GM23248 (cell line): Measurements from ENCODE around the gene TMPRSS5. TPM values are rescaled to one million over a fixed set of nuclear protein-coding genes. Genes with fewer than 3 reads are reported as not detected.

Source experiments
- DNase-seq: peaks from one replicate; pipeline ENCODE4 v3.0.0-alpha.2; 2015
- H2AFZ ChIP-seq: fragments of 200-600 bp; sonication (generic); 2 replicates; pipeline ENCODE4 v1.6.1; 2016; ENCODE audit warnings: antibody characterized with exemption
- H3F3A ChIP-seq: fragments of 200-600 bp; sonication (generic); 2 replicates; pipeline ENCODE4 v1.6.1; 2016; ENCODE audit warnings: mild to moderate bottlenecking, antibody characterized with exemption, mixed run types; ENCODE audit not compliant: insufficient read depth
- H3K27ac ChIP-seq: fragments of 200-600 bp; sonication (generic); 2 replicates; pipeline ENCODE4 v1.5.1; 2016; ENCODE audit warnings: mild to moderate bottlenecking
- H3K27me3 ChIP-seq: fragments of 200-600 bp; sonication (generic); replicated peaks from 2 replicates; pipeline ENCODE4 v1.6.1; 2016; ENCODE audit warnings: mild to moderate bottlenecking; ENCODE audit not compliant: insufficient read depth
- H3K36me3 ChIP-seq: fragments of 200-600 bp; sonication (generic); 2 replicates; pipeline ENCODE4 v1.6.1; 2016; ENCODE audit warnings: low read depth, mild to moderate bottlenecking
- H3K4me1 ChIP-seq: fragments of 200-600 bp; sonication (generic); 2 replicates; pipeline ENCODE4 v1.6.1; 2016; ENCODE audit warnings: mild to moderate bottlenecking; ENCODE audit not compliant: insufficient read depth
- H3K4me2 ChIP-seq: fragments of 200-600 bp; sonication (generic); one replicate; pipeline ENCODE4 v1.6.1; 2016; ENCODE audit warnings: mild to moderate bottlenecking; ENCODE audit not compliant: unreplicated experiment
- H3K4me3 ChIP-seq: fragments of 200-600 bp; sonication (generic); 2 replicates; pipeline ENCODE4 v1.5.1; 2016; ENCODE audit warnings: mild to moderate bottlenecking
- H3K79me2 ChIP-seq: fragments of 200-600 bp; sonication (generic); 2 replicates; pipeline ENCODE4 v1.6.1; 2016; ENCODE audit warnings: mild to moderate bottlenecking; ENCODE audit not compliant: insufficient read depth
- H3K9ac ChIP-seq: fragments of 200-600 bp; sonication (generic); 2 replicates; pipeline ENCODE4 v1.6.1; 2016; ENCODE audit warnings: mild to moderate bottlenecking
- H3K9me2 ChIP-seq: fragments of 200-600 bp; sonication (generic); 2 replicates; pipeline ENCODE4 v1.6.1; 2016; ENCODE audit warnings: mixed run types, mild to moderate bottlenecking, moderate library complexity; ENCODE audit not compliant: insufficient read depth
- H3K9me3 ChIP-seq: fragments of 200-600 bp; sonication (generic); one replicate; pipeline ENCODE4 v1.6.1; 2017; ENCODE audit warnings: low read depth
- H4K20me1 ChIP-seq: fragments of 200-600 bp; sonication (generic); 2 replicates; pipeline ENCODE4 v1.6.0; 2016; ENCODE audit not compliant: insufficient read depth
- EZH2 ChIP-seq: fragments of 200-600 bp; sonication (generic); IDR thresholded peaks from 2 replicates; pipeline ENCODE4 v1.6.1; 2018; ENCODE audit warnings: antibody characterized with exemption, mild to moderate bottlenecking; ENCODE audit not compliant: insufficient read depth, poor library complexity, severe bottlenecking
- EZH2phosphoT487 ChIP-seq: fragments of 200-600 bp; sonication (generic); IDR thresholded peaks from 2 replicates; pipeline ENCODE4 v1.6.1; 2018; ENCODE audit warnings: antibody characterized with exemption, moderate library complexity, mild to moderate bottlenecking, low read depth; ENCODE audit not compliant: insufficient read depth
- WGBS, 2 experiments: methylation state at CpG; one replicate each; pipeline ENCODE4 v1.1.6; 2015 to 2017; ENCODE audit warnings: low lambda C conversion rate in 2 of 2, low coverage in 1 of 2; ENCODE audit errors: missing lambda C conversion rate in 2 of 2; 5-methylcytosine and 5-hydroxymethylcytosine counted together
- in situ Hi-C: fragments of 300-500 bp; cut with MboI; formaldehyde crosslinking; loops from 2 replicates; pipeline ENCODE4 v1.15.0; 2020
- polyA plus RNA-seq: library from polyadenylated mRNA; unstranded; fragments of >200 nt; fragmentation: Nextera tagmentation; extraction: Ambion mirVana; gene quantifications from 2 replicates; pipeline ENCODE4 v1.2.1, GENCODE V29; 2016
- total RNA-seq: library from RNA; depleted of rRNA; stranded (reverse); fragments of >200 nt; shearing (Covaris generic); gene quantifications from 2 replicates; pipeline ENCODE4 v1.2.3, GENCODE V29; 2014

The TMPRSS5 gene
- total and polyA plus RNA-seq, 2 experiments from 2014 or later, result not detected

- H3K4me3 ChIP-seq, result no peak overlapping the region
- H3F3A ChIP-seq, result no peaks in the 10 kb centered on the region
- H3K79me2 ChIP-seq, result no peaks in the 10 kb centered on the region
- peaks cover 11% of the 10 kb centered on the region for H3K4me1 ChIP-seq
- H3K9me3 ChIP-seq, result no peaks in the 10 kb centered on the region
- H4K20me1 ChIP-seq, result no peaks in the 10 kb centered on the region
- no peaks in the 10 kb centered on the region for H3K36me3 ChIP-seq
- 49 to 55% methylated on average over 13 to 15 of the region's 15 CpGs for WGBS, 2 experiments
- peak overlapping the region; percentile 40; the same call in 1 of the 2 replicates for H3K9ac ChIP-seq
- in situ Hi-C loops, result no loop called here
- no peaks in the 10 kb centered on the region for H3K9me2 ChIP-seq
- peak; percentile 91 for DNase-seq
- H3K4me2 ChIP-seq, result no peak overlapping the region
- no peaks in the 10 kb centered on the region for H3K27me3 ChIP-seq
- peak overlapping the region; percentile 59 for H2AFZ ChIP-seq
- TF ChIP-seq EZH2, result no peak
- TF ChIP-seq EZH2phosphoT487, result no peak
- no peak overlapping the region for H3K27ac ChIP-seq
These were observed 15.2 kb downstream of the TMPRSS5 start for GRCh38 chr11:113690619-113691569.

DNA sequence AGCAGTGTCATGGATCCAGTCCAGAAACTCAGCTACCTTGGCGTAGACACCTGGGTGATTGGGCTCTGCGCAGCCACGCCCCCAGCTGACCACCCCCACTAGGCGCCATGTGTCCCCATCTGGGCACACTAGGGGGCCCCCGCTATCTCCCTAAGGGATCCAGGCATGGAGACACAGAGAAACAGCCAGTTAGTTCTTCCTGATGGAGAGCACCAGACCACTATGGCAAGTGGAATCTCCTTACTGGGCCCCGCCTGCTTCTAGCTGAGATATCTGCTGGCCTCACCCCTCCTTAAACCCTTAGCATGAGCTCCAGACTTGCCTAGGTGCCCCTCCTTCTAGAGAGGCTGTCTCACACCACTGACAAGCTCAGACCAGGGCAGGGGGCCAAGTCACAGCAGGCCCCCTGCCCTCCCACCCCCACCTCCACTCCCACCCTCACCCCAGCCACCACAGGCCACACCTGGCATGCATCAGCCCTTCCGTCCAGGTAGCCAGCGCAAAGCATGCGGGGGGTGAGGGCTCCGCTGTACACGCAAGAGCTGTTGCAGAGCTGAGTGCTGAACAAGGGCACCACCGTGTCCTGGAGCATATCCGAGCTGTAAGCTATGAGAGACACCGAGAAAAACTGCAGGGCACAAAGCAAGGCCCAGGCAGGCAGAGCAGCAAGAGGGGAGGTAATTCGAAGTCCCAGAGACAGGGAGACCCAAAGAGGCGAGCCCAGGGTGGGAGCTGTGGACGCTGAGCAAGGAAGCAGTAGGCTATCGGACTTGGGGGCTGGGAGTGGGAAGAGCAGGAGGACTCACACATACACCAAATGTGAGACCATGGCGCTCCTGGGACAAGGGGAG, 16.1 kb downstream of the TMPRSS5 start:
- H3K27me3 ChIP-seq, result no peaks in the 10 kb centered on the region
- no peak overlapping the region for H3K4me2 ChIP-seq
- H3F3A ChIP-seq, result no peaks in the 10 kb centered on the region
- TF ChIP-seq EZH2phosphoT487, result no peak
- no peak for TF ChIP-seq EZH2
- no peaks in the 10 kb centered on the region for H3K9me2 ChIP-seq
- H3K9me3 ChIP-seq, result no peaks in the 10 kb centered on the region
- no peak overlapping the region for H3K27ac ChIP-seq
- no peaks in the 10 kb centered on the region for H3K36me3 ChIP-seq
- no peak overlapping the region for H3K4me3 ChIP-seq
- H3K9ac ChIP-seq, result peak overlapping the region; percentile 40; the same call in 1 of the 2 replicates
- in situ Hi-C loops, result no loop called here
- no peaks in the 10 kb centered on the region for H4K20me1 ChIP-seq
- WGBS, 2 experiments, result 90 to 92% methylated on average over 19 of the region's 19 CpGs
- peaks cover 11% of the 10 kb centered on the region for H3K4me1 ChIP-seq
- DNase-seq, result no peak
- H3K79me2 ChIP-seq, result no peaks in the 10 kb centered on the region
- H2AFZ ChIP-seq, result peak overlapping the region; percentile 59

GRCh38 chr11:113685654-113686359, 20.3 kb downstream of the TMPRSS5 start:
- peaks cover 6% of the 10 kb centered on the region for H3K4me1 ChIP-seq
- peaks cover 21% of the 10 kb centered on the region for H3K27me3 ChIP-seq
- no peak overlapping the region for H3K27ac ChIP-seq
- no peak overlapping the region for H3K9ac ChIP-seq
- no peaks in the 10 kb centered on the region for H3F3A ChIP-seq
- in situ Hi-C loops, result no loop called here
- no peak overlapping the region for H3K4me3 ChIP-seq
- no peaks in the 10 kb centered on the region for H3K36me3 ChIP-seq
- no peak overlapping the region for H3K4me2 ChIP-seq
- H3K9me2 ChIP-seq, result no peaks in the 10 kb centered on the region
- no peak overlapping the region for H2AFZ ChIP-seq
- 64 to 75% methylated on average over 2 of the region's 2 CpGs for WGBS, 2 experiments
- H3K79me2 ChIP-seq, result no peaks in the 10 kb centered on the region
- no peaks in the 10 kb centered on the region for H3K9me3 ChIP-seq
- DNase-seq, result no peak
- TF ChIP-seq EZH2phosphoT487, result no peak
- no peak for TF ChIP-seq EZH2
- H4K20me1 ChIP-seq, result no peaks in the 10 kb centered on the region

- Histone ChIP-seq H3K9me2 (no peaks in the 10 kb centered on the region), H3K79me2 (no peaks in the 10 kb centered on the region), H2AFZ (no peak overlapping the region), H3K27ac (no peak overlapping the region), H3K36me3 (no peaks in the 10 kb centered on the region), H3K27me3 (peaks cover 21% of the 10 kb centered on the region), H3F3A (no peaks in the 10 kb centered on the region), H3K9me3 (no peaks in the 10 kb centered on the region), H4K20me1 (no peaks in the 10 kb centered on the region), H3K4me2 (no peak overlapping the region), H3K4me3 (no peak overlapping the region), H3K4me1 (no peaks in the 10 kb centered on the region), H3K9ac (no peak overlapping the region)
- WGBS, 2 experiments, result 45 to 53% methylated on average over 5 of the region's 5 CpGs
- DNase-seq, result no peak
- TF ChIP-seq EZH2phosphoT487, result no peak
- no peak for TF ChIP-seq EZH2
- in situ Hi-C loops, result no loop called here
These were observed 21.6 kb downstream of the TMPRSS5 start for GRCh38 chr11:113684496-113684895.
